DMS53 treated with DMSO at 0.1 percent for 48 hours (cell line): Measurements from ENCODE around the gene SH3BP5.

ENCODE experiments used
- DNase-seq: peaks from one replicate; lab custom pipeline; 2025; ENCODE audit not compliant: unreplicated experiment; lab: John Stamatoyannopoulos, UW

Gene SH3BP5

GRCh38 chr3:15347737-15348110, 15.3 kb upstream of the SH3BP5 start:
- no peak for DNase-seq

- no peak for DNase-seq
Measured at GRCh38 chr3:15347063-15347736, 14.8 kb upstream of the SH3BP5 start.

GRCh38 chr3:15346516-15346915, 14.1 kb upstream of the SH3BP5 start:
- no peak for DNase-seq

GRCh38 chr3:15345608-15346137, 13.3 kb upstream of the SH3BP5 start:
- no peak for DNase-seq

- no peak for DNase-seq
Measured at GRCh38 chr3:15345066-15345607, 12.8 kb upstream of the SH3BP5 start.

GRCh38 chr3:15342945-15343344, 10.6 kb upstream of the SH3BP5 start:
- DNase-seq, result no peak

- DNase-seq, result no peak
Measured at GRCh38 chr3:15342246-15342645, 9.9 kb upstream of the SH3BP5 start.

- no peak for DNase-seq
Measured at GRCh38 chr3:15341030-15341726, 8.8 kb upstream of the SH3BP5 start.

- DNase-seq, result no peak
Measured at GRCh38 chr3:15339786-15340215, 7.4 kb upstream of the SH3BP5 start.

GRCh38 chr3:15339001-15339400, 6.6 kb upstream of the SH3BP5 start:
- no peak for DNase-seq

- DNase-seq, result no peak
Measured at GRCh38 chr3:15337963-15338362, 5.6 kb upstream of the SH3BP5 start.

GRCh38 chr3:15336057-15336456, 3.7 kb upstream of the SH3BP5 start:
- DNase-seq, result no peak

- no peak for DNase-seq
Measured at GRCh38 chr3:15333956-15334263, 1.5 kb upstream of the SH3BP5 start.

- DNase-seq, result no peak
Measured at GRCh38 chr3:15333099-15333955, 941 bp upstream of the SH3BP5 start.

GRCh38 chr3:15331606-15332404, 581 bp downstream of the SH3BP5 start:
- no peak for DNase-seq

GRCh38 chr3:15331072-15331605, 1.2 kb downstream of the SH3BP5 start:
- no peak for DNase-seq

- DNase-seq, result no peak
Measured at GRCh38 chr3:15330031-15330596, 2.3 kb downstream of the SH3BP5 start.

GRCh38 chr3:15329046-15330005, 3.1 kb downstream of the SH3BP5 start:
- DNase-seq, result no peak

GRCh38 chr3:15327941-15328340, 4.4 kb downstream of the SH3BP5 start:
- peak; percentile 51 for DNase-seq
